K562 (cell line): ENCODE results near the gene CREG1. TPM values are rescaled to one million over a fixed set of nuclear protein-coding genes. Genes with fewer than 3 reads are reported as not detected.

Experiments used
- ATAC-seq: fragments of 200-7000 bp; cut with Tn5 transposase; 3 replicates; pipeline ENCODE4 v1.9.1; 2020; ENCODE audit warnings: moderate library complexity
- BruUV-seq: library from RNA; stranded (reverse); fragments of 400-500 nt; replicated peaks from 2 replicates; lab custom pipeline; 2021; lab: Mats Ljungman, UMichigan
- CTCF ChIA-PET: fragments of 300-600 bp; formaldehyde crosslinking; extraction: SDS; loops from one replicate; lab custom pipeline; 2021; ENCODE audit warnings: low intra/inter-chr PET ratio; lab: Yijun Ruan, JAX
- POLR2A ChIA-PET: fragments of 300-600, 350-650 bp; sonication (Branson Sonifier 250); formaldehyde crosslinking; extraction: SDS; loops from one replicate; lab custom pipeline; 2021; ENCODE audit warnings: antibody characterized with exemption, inconsistent platforms; lab: Yijun Ruan, JAX
- DNase-seq, 4 experiments: peaks; one replicate each; pipeline versions ENCODE4 v3.0.0 to v3.0.0-alpha.2; 2011 to 2018; ENCODE audit warnings: low spot score in 3 of 4, mixed read lengths in 3 of 4; ENCODE audit errors: extremely low read depth in 1 of 4
- FAIRE-seq: peaks from 2 replicates; lab custom pipeline; 2011; peaks lifted over from hg19 to GRCh38; lab: Jason Lieb, UNC
- H2AFZ ChIP-seq: 2 replicates; pipeline ENCODE4 v1.6.0; 2011; ENCODE audit warnings: low read depth, low read length, control low read depth, inconsistent platforms
- H3K27ac ChIP-seq: fragments of 200-600 bp; 3 replicates; pipeline ENCODE4 v1.8.0; 2011; ENCODE audit warnings: low read depth, mild to moderate bottlenecking, control low read depth, inconsistent platforms, low read length, moderate library complexity, mixed read lengths; ENCODE audit errors: extremely low read depth
- H3K27me3 ChIP-seq, 2 experiments: fragments of 300-600 bp in 1 of 2; 2 replicates in 1 of 2; 3 replicates in 1 of 2; pipeline versions ENCODE4 v1.6.0 to v1.8.0; 2011; ENCODE audit warnings: inconsistent platforms in 2 of 2, low read length in 2 of 2, mild to moderate bottlenecking in 1 of 2, mixed read lengths in 1 of 2, moderate library complexity in 1 of 2; ENCODE audit not compliant: control insufficient read depth in 2 of 2, insufficient read depth in 2 of 2
- H3K36me3 ChIP-seq: fragments of 300-600 bp; 3 replicates; pipeline ENCODE4 v1.8.0; 2011; ENCODE audit warnings: mild to moderate bottlenecking, low read length, inconsistent platforms; ENCODE audit not compliant: control insufficient read depth, insufficient read depth
- H3K4me1 ChIP-seq, 2 experiments: fragments of 200-600 bp in 1 of 2; replicated peaks in 1 of 2; 2 replicates in 1 of 2; 3 replicates in 1 of 2; pipeline versions ENCODE4 v1.5.1 to v1.8.0; 2011; ENCODE audit warnings: inconsistent platforms in 2 of 2, low read length in 2 of 2, mild to moderate bottlenecking in 1 of 2, mixed read lengths in 1 of 2, moderate library complexity in 1 of 2; ENCODE audit not compliant: control insufficient read depth in 2 of 2, insufficient read depth in 2 of 2
- H3K4me2 ChIP-seq: 2 replicates; pipeline ENCODE4 v1.6.1; 2011; ENCODE audit warnings: low read length, control low read depth, inconsistent platforms, mixed read lengths; ENCODE audit not compliant: insufficient read depth
- H3K4me3 ChIP-seq: fragments of 200-600 bp; sonication (generic), shearing (Covaris generic); 2 replicates; pipeline ENCODE4 v1.5.1; 2016; ENCODE audit warnings: control low read depth, inconsistent platforms
- H3K79me2 ChIP-seq: fragments of 200-600 bp; 3 replicates; pipeline ENCODE4 v1.8.0; 2011; ENCODE audit warnings: low read length, inconsistent platforms; ENCODE audit not compliant: control insufficient read depth, insufficient read depth
- H3K9ac ChIP-seq, 2 experiments: 2 replicates each; pipeline versions ENCODE4 v1.6.0 to v1.6.1; 2011; ENCODE audit warnings: low read depth in 2 of 2, low read length in 2 of 2, control low read depth in 1 of 2, inconsistent platforms in 1 of 2, mild to moderate bottlenecking in 1 of 2, mixed read lengths in 1 of 2; ENCODE audit not compliant: insufficient read depth in 1 of 2
- H3K9me1 ChIP-seq: one replicate; pipeline ENCODE4 v1.6.0; 2011; ENCODE audit warnings: inconsistent platforms, mild to moderate bottlenecking, low read length, moderate library complexity; ENCODE audit not compliant: control insufficient read depth, insufficient read depth
- H3K9me3 ChIP-seq: replicated peaks from 2 replicates; pipeline ENCODE4 v1.5.1; 2011; ENCODE audit warnings: low read depth, low read length, inconsistent platforms; ENCODE audit not compliant: control insufficient read depth, insufficient read depth
- H4K20me1 ChIP-seq: replicated peaks from 2 replicates; pipeline ENCODE4 v1.6.1; 2011; ENCODE audit warnings: low read length, inconsistent platforms, mixed read lengths; ENCODE audit not compliant: control insufficient read depth, insufficient read depth
- ATF1 ChIP-seq, 2 experiments: fragments of 450-650 bp in 1 of 2; IDR thresholded peaks; 2 replicates each; pipeline ENCODE4 v1.6.1; 2016; ENCODE audit warnings: missing compliant biosample characterization in 1 of 2, missing genetic modification characterization in 1 of 2
- C11orf30 ChIP-seq: fragments of 450-650 bp; IDR thresholded peaks from 2 replicates; pipeline ENCODE4 v1.6.1; 2016; ENCODE audit warnings: low read depth, mild to moderate bottlenecking
- CBX2 ChIP-seq: fragments of 200-600 bp; sonication (generic); IDR thresholded peaks from one replicate; pipeline ENCODE4 v1.6.1; 2012; ENCODE audit warnings: mild to moderate bottlenecking, low read length, inconsistent platforms; ENCODE audit not compliant: insufficient read depth, poor library complexity, severe bottlenecking
- CBX8 ChIP-seq: fragments of 200-600 bp; sonication (generic); IDR thresholded peaks from 2 replicates; pipeline ENCODE4 v1.6.1; 2012; ENCODE audit warnings: borderline replicate concordance, mixed run types, low read depth, mild to moderate bottlenecking, moderate library complexity, mixed read lengths, low read length, control low read depth, inconsistent platforms; ENCODE audit not compliant: poor library complexity, severe bottlenecking; ENCODE audit errors: extremely low read depth
- GABPA ChIP-seq: fragments of 200-800 bp; sonication (Bioruptor generic); conservative IDR thresholded peaks from 2 replicates; pipeline ENCODE4 v1.6.1; 2016; ENCODE audit warnings: low read depth, missing genetic modification characterization, missing compliant biosample characterization
- MAFG ChIP-seq: fragments of 450-650 bp; conservative IDR thresholded peaks from 2 replicates; pipeline ENCODE4 v1.6.1; 2016; ENCODE audit warnings: missing genetic modification characterization, missing compliant biosample characterization
- SMARCA4 ChIP-seq: fragments of 450-650 bp; IDR thresholded peaks from 2 replicates; pipeline ENCODE4 v1.6.1; 2016
- ZNF316 ChIP-seq: fragments of 450-650 bp; IDR thresholded peaks from 2 replicates; pipeline ENCODE4 v1.6.1; 2016
- WGBS: fragments of 100-300 bp; shearing (Covaris generic); methylation state at CpG from one replicate; pipeline ENCODE4 v1.1.6; 2016; ENCODE audit warnings: low coverage, mixed read lengths; ENCODE audit not compliant: insufficient coverage; ENCODE audit errors: missing lambda C conversion rate; 5-methylcytosine and 5-hydroxymethylcytosine counted together
- in situ Hi-C: fragments of 300-500 bp; cut with MboI; formaldehyde crosslinking; loops from 4 replicates; pipeline ENCODE4 v1.15.0; 2018; ENCODE audit warnings: inconsistent platforms, mixed read lengths
- intact Hi-C: fragments of 100-400 bp; cut with micrococcal nuclease; formaldehyde crosslinking; loops from 2 replicates; pipeline ENCODE4 v1.14.2; 2022
- polyA plus RNA-seq, 8 experiments: library from polyadenylated mRNA; depleted of rRNA in 4 of 8; stranded (reverse) in 5 of 8; unstranded in 3 of 8; fragments of >200 nt; fragmentation: Nextera tagmentation in 2 of 8; fragmentation: Illumina TruSeq in 1 of 8; extraction: Ambion mirVana in 2 of 8; extraction: Trizol in 1 of 8; gene quantifications; 2 replicates each; pipeline versions ENCODE4 v1.2.1 to v1.2.3, GENCODE V29; 2011 to 2014; ENCODE audit warnings: inconsistent platforms in 1 of 8, missing spikeins in 1 of 8
- total RNA-seq, 7 experiments: library from RNA; depleted of rRNA in 6 of 7; stranded (reverse); fragments of >200 nt in 6 of 7; fragmentation: Illumina TruSeq in 2 of 7; extraction: Trizol in 2 of 7; gene quantifications; 2 replicates each; pipeline versions ENCODE4 v1.2.1 to v1.2.3, GENCODE V29; 2011 to 2021; ENCODE audit warnings: low replicate concordance in 1 of 7
- TF ChIP-seq, protein P1 (sequence below): fragments of 250-450 bp; sonication (Bioruptor Pico); IDR thresholded peaks from 2 replicates; pipeline ENCODE4 v1.5.0; 2022; ENCODE audit warnings: mild to moderate bottlenecking

The CREG1 gene
- total and polyA plus RNA-seq, 9 of the 15 experiments (the other 6 are each of a cell fraction or from before 2014, with no cell fraction given) = 45.7 to 272 (median 161) TPM

DNA sequence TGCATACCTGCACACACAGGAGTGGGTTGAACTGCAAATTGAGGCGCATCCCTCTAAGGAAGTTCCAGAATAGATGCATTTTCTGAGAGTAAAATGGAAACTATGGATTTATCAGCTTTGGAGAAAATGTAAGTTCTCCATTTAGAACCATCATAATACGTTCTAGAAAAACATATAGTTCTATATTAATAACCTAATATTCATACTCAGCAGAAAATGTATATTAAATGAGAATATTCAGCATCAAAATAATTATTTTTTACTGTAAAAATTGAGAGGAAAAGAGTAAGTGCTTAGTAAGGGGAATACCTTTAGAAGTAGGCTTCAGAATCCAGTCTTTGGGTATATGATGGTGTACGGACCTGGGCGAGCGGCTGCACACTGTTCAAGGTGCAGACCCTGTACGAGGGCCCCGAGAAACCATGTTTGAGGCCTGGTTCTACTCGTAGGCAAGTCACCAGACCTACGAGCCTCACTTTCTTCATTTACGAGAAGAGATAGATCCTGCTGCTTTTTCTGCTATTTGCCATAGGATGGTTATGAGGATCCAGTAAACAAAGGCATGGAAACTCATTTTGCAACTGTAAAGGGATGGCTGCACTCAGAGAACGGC lies 42.1 kb downstream of the CREG1 start:
- H3K9ac ChIP-seq = no peak overlapping the region
- no peaks in the 10 kb centered on the region for H3K36me3 ChIP-seq
- H3K79me2 ChIP-seq = no peaks in the 10 kb centered on the region
- no TSS peak for BruUV-seq
- H3K4me3 ChIP-seq = no peak overlapping the region
- H4K20me1 ChIP-seq = no peaks in the 10 kb centered on the region
- DNase-seq (no peak), FAIRE-seq (no peak), ATAC-seq (peak; percentile 26; the same call in 1 of the 3 replicates)
- H2AFZ ChIP-seq = 0 out of 2 replicates have a peak overlapping the region, but pooled peaks have one; percentile 28
- CTCF ChIA-PET = no interaction called here
- POLR2A ChIA-PET = interaction anchor here (0.5 kb wide), 1 partner anchor 150 kb away, joined by 3 read pairs; no protein-coding TSS in a partner anchor
- no peak overlapping the region for H3K27ac ChIP-seq
- no peaks in the 10 kb centered on the region for H3K9me3 ChIP-seq
- H3K27me3 ChIP-seq = peaks cover 29% of the 10 kb centered on the region in 2 experiments
- no peaks in the 10 kb centered on the region for H3K4me1 ChIP-seq
- intact Hi-C loops = no loop called here
- no peak for TF ChIP-seq GABPA (tag)
- TF ChIP-seq, protein P1, sequence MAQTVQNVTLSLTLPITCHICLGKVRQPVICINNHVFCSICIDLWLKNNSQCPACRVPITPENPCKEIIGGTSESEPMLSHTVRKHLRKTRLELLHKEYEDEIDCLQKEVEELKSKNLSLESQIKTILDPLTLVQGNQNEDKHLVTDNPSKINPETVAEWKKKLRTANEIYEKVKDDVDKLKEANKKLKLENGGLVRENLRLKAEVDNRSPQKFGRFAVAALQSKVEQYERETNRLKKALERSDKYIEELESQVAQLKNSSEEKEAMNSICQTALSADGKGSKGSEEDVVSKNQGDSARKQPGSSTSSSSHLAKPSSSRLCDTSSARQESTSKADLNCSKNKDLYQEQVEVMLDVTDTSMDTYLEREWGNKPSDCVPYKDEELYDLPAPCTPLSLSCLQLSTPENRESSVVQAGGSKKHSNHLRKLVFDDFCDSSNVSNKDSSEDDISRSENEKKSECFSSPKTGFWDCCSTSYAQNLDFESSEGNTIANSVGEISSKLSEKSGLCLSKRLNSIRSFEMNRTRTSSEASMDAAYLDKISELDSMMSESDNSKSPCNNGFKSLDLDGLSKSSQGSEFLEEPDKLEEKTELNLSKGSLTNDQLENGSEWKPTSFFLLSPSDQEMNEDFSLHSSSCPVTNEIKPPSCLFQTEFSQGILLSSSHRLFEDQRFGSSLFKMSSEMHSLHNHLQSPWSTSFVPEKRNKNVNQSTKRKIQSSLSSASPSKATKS (CRISPR knock-in tag) = no peak
- TF ChIP-seq ZNF316 = peak; percentile 84
- peak; percentile 30 for TF ChIP-seq CBX8
- peak; percentile 51 for TF ChIP-seq MAFG
- TF ChIP-seq ATF1 (CRISPR knock-in tag; IDR thresholded peaks at IDR 0.05) = no peak
- no peak for TF ChIP-seq ATF1 (tag; IDR thresholded peaks at IDR 0.05)
- peak; percentile 56 for TF ChIP-seq CBX2
- no peak for TF ChIP-seq SMARCA4
- TF ChIP-seq C11orf30 = peak; percentile 62
- 14% methylated on average over 11 of the region's 11 CpGs for WGBS
- no peak overlapping the region; the same call in 1 of the 2 replicates for H3K4me2 ChIP-seq
- H3K9me1 ChIP-seq = no peaks in the 10 kb centered on the region
- in situ Hi-C loops = no loop called here
